SIG-M5 treated with dmso at 0.1 percent for 504 hours (cell line): ENCODE data around the gene FAM50B.

Source experiments
- DNase-seq: peaks from one replicate; lab custom pipeline; 2025; ENCODE audit not compliant: unreplicated experiment; lab: John Stamatoyannopoulos, UW

The FAM50B gene, protein sequence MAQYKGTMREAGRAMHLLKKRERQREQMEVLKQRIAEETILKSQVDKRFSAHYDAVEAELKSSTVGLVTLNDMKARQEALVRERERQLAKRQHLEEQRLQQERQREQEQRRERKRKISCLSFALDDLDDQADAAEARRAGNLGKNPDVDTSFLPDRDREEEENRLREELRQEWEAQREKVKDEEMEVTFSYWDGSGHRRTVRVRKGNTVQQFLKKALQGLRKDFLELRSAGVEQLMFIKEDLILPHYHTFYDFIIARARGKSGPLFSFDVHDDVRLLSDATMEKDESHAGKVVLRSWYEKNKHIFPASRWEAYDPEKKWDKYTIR

DNA sequence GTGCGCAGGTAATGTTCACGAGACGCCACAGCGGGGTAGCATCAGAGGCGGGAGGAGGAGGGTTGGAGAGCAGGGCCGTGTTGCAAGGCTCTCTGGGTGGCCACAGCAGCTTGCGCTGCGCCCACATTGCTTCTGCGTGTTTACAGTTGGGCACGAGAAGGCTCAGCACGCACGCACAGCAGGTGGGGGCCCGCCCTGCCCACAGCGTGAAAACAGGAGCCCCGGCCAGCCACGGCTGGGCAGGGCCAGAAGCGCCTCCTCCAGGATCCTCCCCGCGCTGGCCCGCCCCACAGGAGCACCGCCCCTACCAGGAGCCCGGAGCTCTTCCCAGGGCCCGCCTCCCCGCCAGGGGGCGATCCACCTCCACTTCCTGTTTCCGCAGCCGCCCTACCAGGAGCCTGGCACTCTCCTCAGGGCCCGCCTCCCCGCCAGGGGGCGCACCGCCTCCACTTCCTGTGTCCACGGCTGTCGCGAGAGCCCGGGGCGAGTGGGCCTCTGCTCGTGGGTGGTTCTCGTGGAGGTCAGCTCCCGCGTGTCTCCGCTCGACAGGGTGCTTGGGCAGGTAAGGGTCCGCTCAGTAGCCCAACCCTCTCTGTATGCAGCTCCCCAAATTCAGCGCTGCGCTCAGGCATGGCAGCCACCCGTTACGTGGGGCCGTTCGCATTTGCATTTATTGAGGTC is at the start of gene FAM50B:
Gene FAM50B (plus strand): TSS at position 449 of the 681 bp plus-strand sequence. CDS start 439 bp downstream, outside the sequence.
- DNase-seq = no peak

DNA sequence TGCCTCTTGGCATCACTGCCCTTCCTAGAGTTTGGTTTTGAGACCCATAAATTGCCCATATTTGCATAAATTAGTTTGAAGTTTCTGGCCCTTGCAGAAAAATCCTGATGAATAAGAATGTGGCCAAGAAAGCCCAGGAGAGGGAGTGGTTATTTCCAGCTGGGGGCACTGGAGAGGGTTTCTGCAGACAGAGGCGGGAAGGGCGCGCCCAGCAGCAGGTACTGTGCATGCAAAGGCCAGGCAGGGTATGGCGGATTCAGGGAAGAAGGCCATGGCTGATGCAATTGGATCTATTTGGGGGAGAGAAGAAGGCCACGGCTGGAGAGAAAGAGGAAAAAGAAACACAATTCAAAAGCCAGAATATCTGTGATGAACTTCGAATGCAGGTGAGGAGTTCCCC is 49.5 kb upstream of the FAM50B start:
- no peak for DNase-seq

DNA sequence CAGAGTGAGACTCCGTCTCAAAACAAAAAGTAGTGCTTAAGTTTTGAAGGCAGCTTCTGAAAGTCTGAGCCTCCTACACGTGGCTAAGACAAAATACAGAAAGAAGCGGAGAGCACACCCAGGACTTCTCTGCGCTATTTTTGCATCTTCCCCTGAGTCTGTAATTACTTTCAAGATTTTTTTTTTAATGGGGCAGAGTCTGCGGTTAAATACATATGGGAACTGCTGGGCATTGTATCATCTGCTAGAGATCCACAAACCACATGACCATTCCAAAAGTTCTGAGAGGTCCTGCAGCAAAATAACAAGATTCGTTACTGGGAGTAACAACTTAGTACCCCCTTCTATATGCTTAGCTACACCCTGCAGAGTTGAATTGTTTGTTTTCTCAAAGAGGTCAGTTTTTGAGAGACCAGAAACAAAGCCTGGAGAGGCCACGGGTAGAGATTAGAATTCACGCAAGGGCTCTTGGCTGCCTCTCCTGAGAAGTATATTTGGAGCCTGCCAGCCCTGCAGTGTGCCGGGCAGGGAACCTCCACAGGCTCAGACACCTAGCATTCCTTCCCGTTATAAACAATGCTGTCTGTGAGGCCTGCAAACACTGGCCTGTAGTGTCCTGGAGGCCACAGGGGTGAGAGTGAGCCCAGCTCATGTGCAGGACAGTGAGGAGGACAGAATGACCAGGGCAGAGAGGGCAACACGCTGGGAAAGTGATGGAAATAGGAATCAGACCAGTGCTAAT is 48.2 kb upstream of the FAM50B start:
- DNase-seq = no peak

DNA sequence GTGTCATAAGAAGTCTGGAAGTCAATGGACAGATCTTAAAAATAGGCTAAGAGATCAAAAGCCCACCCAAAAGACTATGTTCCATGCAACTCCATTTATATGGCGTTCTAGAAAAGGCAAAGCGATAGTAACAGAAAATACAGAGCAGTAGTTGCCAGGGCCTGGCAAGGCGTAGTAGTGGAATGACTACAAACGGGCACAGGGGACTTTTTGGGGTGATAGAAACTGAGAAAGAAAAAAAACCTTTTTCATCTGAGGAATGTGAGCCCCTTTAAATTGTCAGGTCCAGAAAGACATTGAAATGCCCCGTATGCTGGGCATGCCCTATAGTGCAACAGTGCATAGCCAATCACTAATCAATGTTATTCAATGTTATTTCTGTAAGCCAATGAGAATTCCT is 47.2 kb upstream of the FAM50B start:
- no peak for DNase-seq

DNA sequence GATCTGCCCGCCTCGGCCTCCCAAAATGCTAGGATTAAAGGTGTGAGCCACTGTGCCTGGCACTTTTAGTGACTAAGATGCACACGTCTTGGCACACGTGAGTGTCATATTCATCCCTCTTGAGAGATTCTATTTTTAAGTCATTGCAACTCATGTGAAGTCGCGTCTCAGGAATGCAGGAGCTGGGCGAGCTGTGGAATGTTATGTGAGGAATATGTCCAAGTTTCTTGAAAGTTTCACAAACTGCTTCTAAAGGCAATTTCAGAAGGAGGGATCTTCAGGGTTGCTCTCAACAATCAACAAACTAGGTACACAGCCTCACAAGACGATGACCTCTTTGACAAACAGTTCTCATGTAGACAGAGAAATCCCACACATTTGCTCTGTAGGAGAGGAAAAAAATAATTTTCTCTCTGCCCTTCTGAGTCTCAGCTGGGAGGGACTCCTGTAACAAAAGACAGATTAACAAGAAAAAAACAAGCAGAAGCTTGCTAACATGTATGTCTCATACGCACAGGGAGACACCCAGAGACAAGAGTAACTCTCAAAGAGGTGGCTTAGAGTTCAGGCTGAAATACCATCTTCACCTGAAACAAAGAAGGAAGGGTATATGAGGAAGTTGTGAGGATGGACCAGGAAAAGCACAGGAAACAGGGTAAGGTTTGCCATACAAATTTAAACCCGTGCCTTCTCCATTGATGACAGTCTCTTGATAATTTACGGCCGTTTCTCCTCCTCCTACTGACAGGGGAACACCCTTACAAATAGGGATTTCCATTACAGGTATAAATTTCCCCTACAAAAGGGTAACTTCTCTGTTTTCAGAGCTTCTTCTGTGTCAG is 45.3 kb upstream of the FAM50B start:
- DNase-seq = no peak

DNA sequence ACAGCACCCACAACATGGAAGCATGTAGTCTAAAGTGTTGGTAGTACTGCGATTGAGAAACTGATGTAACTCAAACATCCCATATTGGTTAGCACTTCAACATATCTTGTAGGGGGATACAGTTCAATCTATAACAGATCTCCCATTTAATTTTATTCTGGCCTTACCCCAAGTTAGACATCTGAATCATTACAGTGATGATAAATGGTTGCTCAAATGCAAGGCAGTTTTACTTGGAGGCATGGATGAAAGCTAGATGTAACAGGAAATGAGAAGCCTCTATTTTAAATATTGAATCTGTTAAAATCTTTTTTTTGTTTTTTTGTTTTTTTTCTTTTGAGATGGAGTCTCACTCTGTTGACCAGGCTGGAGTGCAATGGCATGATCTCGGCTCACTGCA is 44.2 kb upstream of the FAM50B start:
- no peak for DNase-seq

DNA sequence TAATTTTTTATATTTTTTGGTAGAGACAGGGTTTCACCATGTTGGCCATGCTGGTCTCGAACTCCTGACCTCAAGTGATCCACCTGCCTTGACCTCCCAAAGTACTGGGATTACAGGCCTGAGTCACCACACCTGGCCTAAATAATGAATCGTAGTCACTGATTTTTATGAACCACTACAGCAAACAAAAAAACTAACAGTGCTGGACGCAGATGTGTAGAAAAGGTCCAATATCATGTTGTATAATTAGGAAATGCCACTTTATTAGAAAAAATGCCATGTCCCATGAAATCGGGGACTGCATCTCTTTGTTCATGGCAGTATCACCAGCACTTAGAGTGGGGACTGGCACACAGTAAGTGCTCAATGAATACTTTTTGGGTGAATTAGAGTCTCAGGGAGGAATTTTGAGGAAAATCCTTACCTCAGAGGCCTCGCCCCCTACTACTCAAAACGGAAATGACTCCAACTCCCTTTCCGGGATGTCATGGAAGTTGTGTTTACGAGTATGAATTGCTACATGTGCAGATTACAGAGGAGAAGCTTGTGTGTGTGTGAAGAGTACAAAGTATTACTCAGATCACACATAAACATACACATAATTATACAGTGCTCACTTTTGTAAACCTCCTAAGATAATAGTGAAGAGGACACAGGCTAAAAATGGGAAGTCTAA is 43.6 kb upstream of the FAM50B start:
- DNase-seq = no peak

DNA sequence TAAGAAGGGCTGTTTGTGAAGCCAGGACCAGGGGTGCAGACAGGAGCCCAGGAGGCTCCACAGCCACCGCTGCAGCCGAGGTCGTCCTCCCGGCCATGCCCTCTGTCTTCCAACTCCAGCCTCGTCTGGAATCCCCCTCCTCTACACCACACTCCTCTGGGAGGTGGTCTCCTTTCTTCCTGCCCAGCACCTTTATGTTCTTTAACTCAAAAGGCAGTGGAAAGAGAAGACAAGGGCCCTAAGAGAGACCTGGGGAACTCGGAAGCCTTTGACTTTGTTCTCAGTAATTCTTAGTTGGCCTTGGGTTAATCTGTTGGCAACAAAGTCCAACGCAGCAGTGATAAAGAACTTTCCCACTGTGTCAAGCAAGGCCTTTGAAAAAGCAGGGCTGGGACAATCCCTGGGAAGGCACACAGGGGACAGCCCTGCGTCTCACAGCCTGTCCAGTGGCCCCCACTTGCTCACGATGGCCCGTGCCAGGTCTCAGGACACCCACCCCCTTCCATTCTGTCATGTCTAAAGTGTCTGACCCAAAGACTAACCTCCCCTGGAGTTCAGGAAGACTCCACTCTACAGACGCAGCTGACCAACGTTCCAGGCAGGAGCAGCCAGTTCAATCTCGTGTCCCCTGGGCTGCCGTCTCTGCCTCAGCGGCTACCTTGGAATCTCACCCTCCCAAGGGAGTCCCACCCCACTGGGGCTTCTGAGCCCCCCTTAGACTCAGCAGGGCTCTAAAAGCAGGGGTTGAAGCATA is 42.8 kb upstream of the FAM50B start:
- no peak for DNase-seq

DNA sequence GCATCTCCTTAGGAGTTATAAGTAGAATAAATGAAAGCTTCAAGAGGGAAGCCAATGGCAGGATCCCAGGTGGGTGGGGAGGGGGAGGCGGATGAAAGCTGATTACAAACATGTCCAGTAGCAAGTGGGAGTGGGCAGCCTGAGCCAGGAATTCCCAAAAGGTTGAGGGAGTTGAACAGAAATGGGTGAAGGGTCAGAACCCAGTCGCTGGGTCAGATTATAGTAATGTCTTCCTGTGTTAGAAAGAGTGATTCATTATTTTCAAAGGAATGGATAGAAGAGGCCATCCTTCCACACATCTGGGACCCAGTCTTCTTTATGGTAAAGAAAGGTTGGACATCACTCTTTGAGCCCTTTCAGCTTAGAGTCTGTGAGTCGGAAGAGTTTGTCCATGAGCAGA is 41.0 kb upstream of the FAM50B start:
- no peak for DNase-seq

DNA sequence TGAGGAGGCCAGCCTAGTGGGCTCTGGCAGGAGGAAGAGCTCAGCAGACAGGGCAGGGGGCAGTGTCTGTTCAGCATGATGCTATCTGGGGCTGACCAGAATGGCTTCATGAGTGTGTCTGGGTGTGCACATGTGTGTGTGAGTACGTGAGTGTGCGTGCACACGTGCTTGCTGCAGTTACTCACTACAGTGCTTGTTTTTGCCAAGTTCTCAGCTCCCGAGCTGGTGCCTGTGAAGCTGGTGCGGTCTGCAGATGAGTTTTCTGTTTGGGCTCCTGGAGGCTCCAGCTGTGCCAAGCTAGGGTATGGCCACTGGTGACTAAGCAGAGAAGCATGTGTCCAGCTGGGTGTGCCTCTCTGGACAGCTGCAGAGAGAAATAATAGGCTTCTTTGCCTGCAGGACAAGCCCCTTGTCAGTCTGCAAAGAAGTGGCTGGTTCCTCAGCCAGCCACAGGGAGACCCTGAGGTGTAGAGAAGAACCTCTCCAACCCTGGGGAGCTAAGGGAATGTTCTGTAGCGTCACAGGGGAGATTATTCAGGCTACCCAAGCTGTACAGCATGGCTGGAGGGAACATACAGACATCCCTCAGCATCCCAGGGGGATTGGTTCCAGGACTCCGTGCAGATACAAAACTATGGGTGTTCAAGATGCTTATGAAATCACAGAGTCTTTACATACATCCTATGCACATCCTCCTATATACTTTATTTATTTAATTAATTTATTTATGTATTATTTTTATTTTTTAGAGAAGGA is 40.2 kb upstream of the FAM50B start:
- no peak for DNase-seq

DNA sequence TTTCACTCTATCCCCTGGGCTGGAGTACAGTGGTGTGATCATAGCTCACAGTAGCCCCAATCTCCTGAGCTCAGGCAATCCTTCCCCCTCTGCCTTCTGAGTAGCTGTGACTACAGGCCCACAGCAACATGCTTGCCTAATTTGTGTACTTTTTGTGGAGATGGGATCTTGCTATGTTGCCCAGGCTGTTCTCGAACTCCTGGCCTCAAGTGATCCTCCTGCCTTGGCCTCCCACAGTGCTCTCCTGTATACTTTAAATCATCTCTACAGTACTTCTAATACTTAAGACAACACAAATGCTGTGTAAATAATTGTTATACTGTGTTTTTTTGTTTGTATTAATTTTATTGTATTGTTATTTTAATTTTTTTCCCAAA is 39.7 kb upstream of the FAM50B start:
- DNase-seq = no peak

DNA sequence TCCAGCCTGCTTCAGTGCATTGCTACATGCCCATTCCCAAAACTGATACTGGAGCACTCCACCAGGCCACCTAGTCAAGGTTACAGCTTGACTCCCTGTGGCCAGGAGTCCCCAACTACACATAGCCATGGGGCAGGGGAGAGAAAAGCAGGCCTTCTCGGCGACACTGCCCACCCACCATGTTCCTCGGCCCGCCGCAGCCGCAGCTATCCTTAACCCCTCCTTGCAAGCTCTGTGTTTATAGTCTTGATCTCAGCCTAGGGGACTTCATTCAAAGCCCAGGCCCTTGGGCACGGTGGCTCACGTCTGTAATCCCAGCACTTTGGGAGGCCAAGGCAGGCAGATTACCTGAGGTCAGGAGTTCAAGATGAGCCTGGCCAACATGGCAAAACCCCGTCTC is 39.2 kb upstream of the FAM50B start:
- no peak for DNase-seq

DNA sequence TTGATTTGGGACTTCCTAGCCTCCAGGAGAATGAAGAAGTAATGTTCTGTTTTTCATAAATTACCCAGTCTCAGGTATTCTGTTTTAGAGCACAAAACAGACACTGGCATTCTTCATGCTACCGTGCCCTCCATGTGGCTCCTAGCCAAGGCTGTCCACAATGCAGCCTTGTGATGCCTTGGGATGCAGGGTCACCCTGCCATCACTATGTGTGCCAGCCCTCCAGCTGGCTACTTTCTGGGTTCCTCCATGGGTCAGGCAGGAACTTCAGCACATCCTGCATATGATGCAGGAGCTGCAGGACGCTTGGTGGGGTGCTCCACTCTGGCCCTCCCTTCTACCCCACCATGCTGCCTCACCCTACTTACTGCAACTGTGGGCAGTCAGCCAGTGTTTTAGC is 38.0 kb upstream of the FAM50B start:
- DNase-seq = no peak

DNA sequence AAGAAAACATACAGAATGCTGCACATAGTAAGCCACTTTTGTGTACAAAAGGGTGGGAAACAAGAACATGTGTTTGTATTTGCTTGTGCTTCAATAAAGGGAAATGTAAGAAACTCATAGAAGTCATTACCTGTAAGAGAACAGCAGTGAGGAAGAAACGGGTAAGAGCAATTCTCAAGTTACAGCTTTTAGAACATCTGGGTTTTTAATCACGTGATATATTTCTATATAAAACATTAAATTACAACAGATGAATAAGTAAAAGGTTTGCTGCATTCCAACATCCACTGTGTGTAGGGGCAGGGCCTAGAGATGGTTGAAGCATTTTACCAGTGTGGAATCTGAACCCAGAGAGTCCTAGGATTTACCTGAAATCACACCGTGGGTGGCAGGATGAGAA is 36.6 kb upstream of the FAM50B start:
- no peak for DNase-seq

DNA sequence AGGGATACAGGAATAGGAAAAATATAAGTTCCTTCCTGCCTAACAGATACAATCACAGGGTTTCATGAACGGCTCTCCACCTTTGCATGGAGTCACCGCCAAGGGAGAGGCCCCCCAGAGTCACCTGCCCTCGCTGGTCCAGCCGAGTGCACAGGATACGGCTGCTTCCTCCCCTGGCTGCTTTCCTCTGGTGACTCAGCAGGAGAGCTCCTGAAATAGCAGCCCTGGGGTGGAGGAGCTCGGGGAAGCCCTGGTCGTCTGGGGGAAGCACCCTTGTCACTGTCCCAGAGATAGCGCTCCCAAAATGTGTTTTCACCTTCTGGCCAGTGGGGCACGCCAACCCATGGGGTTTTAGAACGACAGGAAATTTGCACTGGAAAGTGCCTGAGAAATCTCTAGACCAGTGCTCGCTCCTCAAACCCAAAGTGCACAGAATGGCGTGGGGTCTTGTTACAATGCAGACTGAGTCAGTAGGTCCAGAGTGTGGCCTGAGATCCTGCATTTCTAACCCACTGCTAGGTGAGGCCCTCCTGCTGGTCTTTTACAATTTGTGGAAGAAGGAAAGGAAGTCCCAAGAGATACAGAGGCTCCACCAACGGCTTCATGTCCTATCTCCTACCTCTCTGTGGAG is 35.9 kb upstream of the FAM50B start:
- no peak for DNase-seq

DNA sequence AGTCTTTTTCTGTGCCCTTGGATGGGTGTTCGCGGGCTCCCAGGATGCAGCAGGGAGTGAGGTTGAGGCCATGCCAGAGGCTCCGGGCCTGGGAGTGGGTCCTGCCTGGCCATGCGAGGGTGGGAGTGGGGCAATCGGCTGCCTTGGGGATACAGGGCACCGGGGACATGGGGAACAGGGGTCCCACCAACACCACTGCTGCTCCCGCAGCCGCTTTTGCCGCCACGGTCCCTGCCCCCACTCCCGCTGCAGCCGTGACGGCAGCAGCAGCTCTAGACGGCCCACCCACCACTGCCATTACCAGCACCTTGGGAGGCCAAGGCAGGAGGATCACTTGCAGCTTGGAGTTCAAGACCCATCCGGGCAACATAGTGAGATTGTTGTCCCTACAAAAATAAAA is 35.3 kb upstream of the FAM50B start:
- no peak for DNase-seq

DNA sequence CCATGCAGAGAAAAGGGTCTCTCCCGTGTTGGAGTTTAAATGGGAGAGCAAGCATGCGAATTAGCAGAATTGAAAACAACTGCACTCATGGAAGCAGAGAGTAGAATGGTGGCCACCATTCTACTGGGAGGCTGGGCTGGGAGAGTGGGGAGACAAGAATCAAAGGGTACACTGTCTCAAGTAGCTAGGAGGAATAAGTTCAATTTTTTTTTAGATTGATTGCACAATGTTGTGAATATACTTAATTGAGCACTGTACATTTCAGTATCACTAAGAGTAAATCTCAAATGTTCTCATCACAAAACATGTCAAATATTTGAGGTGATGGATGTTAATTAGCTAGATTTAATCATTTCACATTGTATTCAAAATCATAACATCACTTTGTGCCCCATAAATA is 34.6 kb upstream of the FAM50B start:
- no peak for DNase-seq

DNA sequence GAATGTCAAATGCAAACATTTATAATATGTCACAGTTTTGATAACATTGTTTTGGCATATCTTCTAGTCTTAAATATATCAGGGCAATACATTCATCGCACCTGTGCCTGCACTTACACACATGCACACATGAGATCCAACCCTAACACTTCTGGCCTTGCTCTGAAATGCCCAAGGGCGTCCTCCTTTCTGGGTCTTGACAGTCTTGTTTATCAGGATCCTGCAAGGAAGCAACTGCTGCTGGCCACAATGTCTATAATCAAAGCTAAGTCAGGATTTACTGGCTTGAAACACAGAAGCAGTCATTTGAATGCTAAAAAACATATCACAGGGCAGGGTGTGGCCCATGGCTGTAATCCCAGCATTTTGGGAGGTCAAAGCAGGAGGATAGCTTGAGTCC is 32.9 kb upstream of the FAM50B start:
- DNase-seq = no peak
